Naive thymus-derived CD8-positive, alpha-beta T cell (primary cell): ENCODE data around the gene CSNK2A1. TPM values are rescaled to one million over a fixed set of nuclear protein-coding genes. Genes with fewer than 3 reads are reported as not detected.
"Not testable (repeated sequence)": the region's sequence is repeated elsewhere in the genome, so short reads cannot be mapped to it uniquely, and the experiment has no call there.

ENCODE experiments used
- ATAC-seq, 2 donors: fragments of 150-1000 bp; cut with Tn5 transposase in 1 of 2; sonication (Bioruptor Pico), chemical (Tn5 transposase) in 1 of 2; 1 replicate in 1 of 2; 2 replicates in 1 of 2; pipeline ENCODE4 v1.10.0; 2021; ENCODE audit warnings: mild to moderate bottlenecking in 2 of 2, moderate library complexity in 2 of 2
- POLR2A ChIA-PET: fragments of 350-600 bp; sonication (Branson Sonifier 250); formaldehyde crosslinking; loops from one replicate; lab custom pipeline; 2021; ENCODE audit warnings: antibody characterized with exemption; lab: Charles Lee
- DNase-seq, 10 donors: peaks; one replicate each; pipeline versions ENCODE4 v3.0.0 to v3.0.0-alpha.2; 2020 to 2022
- H3K27ac Mint-ChIP-seq, 10 donors: one replicate each; pipeline ENCODE4 v1.8.0; 2020 to 2022; ENCODE audit warnings: mild to moderate bottlenecking in 10 of 10, mixed read lengths in 10 of 10, moderate library complexity in 4 of 10, inconsistent platforms in 1 of 10
- H3K27me3 Mint-ChIP-seq, 5 donors: one replicate each; pipeline ENCODE4 v1.8.0; 2021 to 2022; ENCODE audit warnings: mixed read lengths in 5 of 5
- H3K36me3 Mint-ChIP-seq, 3 donors: one replicate each; pipeline ENCODE4 v1.8.0; 2020 to 2022; ENCODE audit warnings: mixed read lengths in 3 of 3, mild to moderate bottlenecking in 2 of 3, inconsistent platforms in 1 of 3
- H3K4me1 Mint-ChIP-seq, 4 donors: one replicate each; pipeline ENCODE4 v1.8.0; 2021 to 2022; ENCODE audit warnings: mixed read lengths in 4 of 4
- H3K4me3 Mint-ChIP-seq, 10 donors: one replicate each; pipeline ENCODE4 v1.8.0; 2020 to 2022; ENCODE audit warnings: mild to moderate bottlenecking in 10 of 10, mixed read lengths in 10 of 10, moderate library complexity in 6 of 10, inconsistent platforms in 1 of 10
- H3K9me3 Mint-ChIP-seq, 9 donors: one replicate each; pipeline ENCODE4 v1.8.0; 2020 to 2022; ENCODE audit warnings: mixed read lengths in 9 of 9, mild to moderate bottlenecking in 3 of 9, inconsistent platforms in 1 of 9, moderate library complexity in 1 of 9
- polyA plus RNA-seq, 3 donors: library from polyadenylated mRNA; unstranded; fragments of 300-500 nt; fragmentation: Illumina TruSeq; gene quantifications; one replicate each; pipeline ENCODE4 v1.2.3, GENCODE V29; 2021
- total RNA-seq, 8 experiments: library from RNA in 2 of 8; stranded (reverse) in 2 of 8; gene quantifications; one replicate each; pipeline ENCODE4 v1.2.3 and lab custom pipeline; 2021 to 2026

CSNK2A1 gene
- total and polyA plus RNA-seq, 5 experiments from 2014 or later, result 49.6 to 93.8 (median 52.0) TPM

GRCh38 chr20:496126-496696 lies 47.4 kb downstream of the CSNK2A1 start:
- Mint-ChIP-seq H3K9me3 (no peaks in the 10 kb centered on the region), H3K4me3 (no peak overlapping the region), H3K36me3 (peaks cover 0 to 95% (median 17%) of the 10 kb centered on the region in 3 donors), H3K27ac (peak overlapping the region in 1 of 10 donors; percentile 2), H3K4me1 (peaks cover 0 to 1% (median 0%) of the 10 kb centered on the region in 4 donors), H3K27me3 (no peaks in the 10 kb centered on the region)
- no peak for ATAC-seq
- DNase-seq, result no peak
- POLR2A ChIA-PET, result no interaction called here

DNA sequence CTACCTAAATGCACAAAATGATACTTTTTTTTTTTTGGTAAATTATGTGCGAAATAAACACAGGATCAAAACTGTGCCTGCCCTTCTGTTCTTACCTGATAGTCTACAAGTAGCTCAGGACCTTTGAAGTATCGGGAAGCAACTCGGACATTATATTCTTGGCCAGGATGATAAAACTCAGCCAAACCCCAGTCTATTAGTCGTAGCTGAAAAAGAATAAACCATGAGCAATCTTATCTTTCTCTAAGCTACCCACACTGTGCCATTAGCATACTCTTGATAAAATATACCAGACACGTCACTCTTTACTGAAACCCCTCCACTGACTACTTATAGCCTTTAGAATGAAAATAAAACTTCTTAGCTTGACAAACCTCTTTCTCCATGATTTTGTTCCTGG lies 51.4 kb downstream of the CSNK2A1 start:
- no peak overlapping the region for H3K4me3 Mint-ChIP-seq
- ATAC-seq (no peak), DNase-seq (no peak)
- peaks cover 0 to 94% (median 25%) of the 10 kb centered on the region in 3 donors for H3K36me3 Mint-ChIP-seq
- no peaks in the 10 kb centered on the region for H3K27me3 Mint-ChIP-seq
- peaks cover 0 to 1% (median 0%) of the 10 kb centered on the region in 4 donors for H3K4me1 Mint-ChIP-seq
- H3K27ac Mint-ChIP-seq, result no peak overlapping the region
- no peaks in the 10 kb centered on the region for H3K9me3 Mint-ChIP-seq
- POLR2A ChIA-PET, result no interaction called here

GRCh38 chr20:487655-488054 lies 55.9 kb downstream of the CSNK2A1 start:
- Mint-ChIP-seq H3K36me3 (peaks cover 0 to 97% (median 33%) of the 10 kb centered on the region in 3 donors), H3K27me3 (no peaks in the 10 kb centered on the region), H3K9me3 (no peaks in the 10 kb centered on the region), H3K27ac (peak overlapping the region in 1 of 10 donors; percentile 27), H3K4me1 (peaks cover 0 to 2% (median under 1%) of the 10 kb centered on the region in 4 donors), H3K4me3 (no peak overlapping the region)
- POLR2A ChIA-PET, result no interaction called here
- DNase-seq (no peak), ATAC-seq (no peak)

DNA sequence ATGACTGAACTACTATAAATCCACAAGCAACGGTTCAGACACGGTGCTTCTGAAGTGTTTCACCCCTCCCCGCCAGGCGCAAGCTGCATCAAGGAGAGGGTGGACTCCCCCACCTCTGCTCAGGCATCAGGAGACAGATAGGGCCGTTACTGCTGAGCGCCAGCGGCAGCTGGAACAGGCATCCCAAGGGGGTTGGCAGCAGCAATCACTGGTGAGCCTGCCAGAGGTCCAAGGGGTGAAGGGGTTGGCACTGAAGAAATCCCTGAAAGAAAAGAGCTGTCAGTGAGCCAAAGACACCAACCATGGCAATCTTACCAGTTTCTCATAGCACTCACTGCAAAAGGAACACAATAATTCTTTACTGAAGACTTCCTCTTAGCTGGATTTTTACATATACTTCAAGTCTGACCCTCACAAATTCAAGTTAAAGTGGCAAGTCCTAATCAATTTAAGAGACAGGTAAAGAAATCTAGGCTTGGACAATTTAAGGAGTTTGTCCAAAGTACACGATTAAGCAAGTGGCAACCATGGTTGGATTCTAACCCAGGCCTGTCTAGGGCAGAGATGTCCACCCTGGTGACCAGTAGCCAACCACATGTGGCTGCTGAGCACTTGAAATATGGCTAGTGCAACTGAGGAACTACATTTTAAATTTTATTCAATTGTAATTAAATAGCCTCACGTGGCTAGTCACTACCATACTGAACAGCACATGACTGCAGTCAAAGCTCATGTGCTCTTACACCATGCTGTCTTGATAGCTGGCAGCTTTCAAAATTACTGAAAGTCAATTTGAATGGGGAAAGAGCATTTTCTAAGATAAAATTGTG lies 59.6 kb downstream of the CSNK2A1 start:
- peaks cover 0 to 86% (median 15%) of the 10 kb centered on the region in 3 donors for H3K36me3 Mint-ChIP-seq

DNA sequence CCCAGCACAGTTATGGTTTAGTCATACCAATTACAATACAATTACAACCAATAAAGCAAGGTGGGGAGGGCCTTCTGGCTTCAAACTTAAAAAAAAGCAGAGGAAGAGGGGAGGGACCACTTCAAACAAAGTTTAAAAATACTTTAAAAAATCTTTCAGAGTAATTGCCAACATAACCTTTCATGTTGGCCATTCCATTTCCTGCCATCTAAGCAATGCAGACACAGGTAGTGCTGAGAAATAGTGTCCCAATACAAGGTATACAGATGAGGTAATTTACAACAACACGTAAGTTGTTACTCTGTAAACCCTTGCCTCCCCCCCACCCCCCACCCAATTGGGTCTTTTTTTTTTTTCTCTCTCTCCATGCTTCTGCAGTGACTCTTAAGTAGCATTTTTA lies 62.4 kb downstream of the CSNK2A1 start:
- DNase-seq (peak in 3 of 10 donors; percentile 2 to 37 (median 13)), ATAC-seq (peak; percentile 60 to 84)
- no peaks in the 10 kb centered on the region for H3K9me3 Mint-ChIP-seq
- peaks cover 0 to 63% (median 2%) of the 10 kb centered on the region in 3 donors for H3K36me3 Mint-ChIP-seq
- H3K27me3 Mint-ChIP-seq, result no peaks in the 10 kb centered on the region
- peak overlapping the region in 2 of 10 donors; percentile 23 to 81 for H3K27ac Mint-ChIP-seq
- POLR2A ChIA-PET, result no interaction called here
- H3K4me3 Mint-ChIP-seq, result peak overlapping the region in 1 of 10 donors; percentile 30
- peaks cover 14 to 30% (median 23%) of the 10 kb centered on the region in 4 donors for H3K4me1 Mint-ChIP-seq

More for the DNA sequence above, 59.6 kb downstream of the CSNK2A1 start:
- POLR2A ChIA-PET, result no interaction called here
- Mint-ChIP-seq H3K9me3 (no peaks in the 10 kb centered on the region), H3K4me3 (no peak overlapping the region), H3K27ac (peak overlapping the region in 2 of 10 donors; percentile 48 to 62), H3K4me1 (peaks cover 13 to 25% (median 18%) of the 10 kb centered on the region in 4 donors), H3K27me3 (no peaks in the 10 kb centered on the region)
- ATAC-seq, result no peak
- DNase-seq, result no peak

DNA sequence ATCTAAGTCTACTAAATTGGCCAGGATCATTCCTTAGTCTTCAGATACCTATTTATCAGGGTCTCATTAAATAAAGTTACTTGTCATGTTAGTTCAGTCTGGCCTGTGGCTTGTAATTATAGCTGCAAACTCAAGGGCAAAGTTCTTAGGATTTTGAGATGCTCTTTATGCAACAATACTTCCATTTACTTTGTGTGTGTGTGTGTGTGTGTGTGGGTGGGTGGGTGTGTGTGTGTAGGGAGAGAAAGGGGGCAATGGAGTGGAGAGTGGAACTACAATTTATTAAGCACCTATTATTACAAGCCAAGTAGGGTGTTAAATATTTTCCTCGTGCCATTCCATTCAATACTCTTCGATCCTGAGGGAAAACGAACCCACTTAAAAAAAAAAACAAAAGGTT lies 63.5 kb downstream of the CSNK2A1 start:
- ATAC-seq (no peak), DNase-seq (no peak)
- H3K27ac Mint-ChIP-seq, result peak overlapping the region in 1 of 10 donors; percentile 78

GRCh38 chr20:479487-479886 lies 64.1 kb downstream of the CSNK2A1 start:
- H3K9me3 Mint-ChIP-seq, result no peaks in the 10 kb centered on the region
- H3K36me3 Mint-ChIP-seq, result peaks cover 0 to 48% (median 0%) of the 10 kb centered on the region in 3 donors
- no peak overlapping the region for H3K4me3 Mint-ChIP-seq
- H3K4me1 Mint-ChIP-seq, result peaks cover 14 to 30% (median 23%) of the 10 kb centered on the region in 4 donors
- DNase-seq (no peak), ATAC-seq (no peak)
- no peak overlapping the region for H3K27ac Mint-ChIP-seq
- POLR2A ChIA-PET, result interaction anchor here (1.5 kb wide), 1 partner anchor 125 kb away, joined by 6 read pairs; no protein-coding TSS in a partner anchor
- H3K27me3 Mint-ChIP-seq, result no peaks in the 10 kb centered on the region

More for the DNA sequence above, 63.5 kb downstream of the CSNK2A1 start:
- Mint-ChIP-seq H3K4me3 (no peak overlapping the region), H3K4me1 (peaks cover 14 to 30% (median 23%) of the 10 kb centered on the region in 4 donors), H3K27me3 (no peaks in the 10 kb centered on the region), H3K36me3 (peaks cover 0 to 52% (median 0%) of the 10 kb centered on the region in 3 donors), H3K9me3 (no peaks in the 10 kb centered on the region)
- POLR2A ChIA-PET, result no interaction called here

- ATAC-seq (peak; percentile 66 to 80), DNase-seq (peak in 8 of 10 donors; percentile 17 to 75 (median 54))
- no peak overlapping the region for H3K4me3 Mint-ChIP-seq
- H3K27me3 Mint-ChIP-seq, result no peaks in the 10 kb centered on the region
- peak overlapping the region in 4 of 10 donors; percentile 8 to 39 (median 28) for H3K27ac Mint-ChIP-seq
- H3K4me1 Mint-ChIP-seq, result peaks cover 14 to 30% (median 23%) of the 10 kb centered on the region in 4 donors
- POLR2A ChIA-PET, result interaction anchor here (0.7 to 1.5 kb wide), 3 partner anchors 40 to 125 kb away, joined by 4 to 6 read pairs (median 5); no protein-coding TSS in a partner anchor
- peaks cover 0 to 43% (median 0%) of the 10 kb centered on the region in 3 donors for H3K36me3 Mint-ChIP-seq
- no peaks in the 10 kb centered on the region for H3K9me3 Mint-ChIP-seq
Observed at GRCh38 chr20:478949-479429, 64.6 kb downstream of the CSNK2A1 start.

GRCh38 chr20:478010-478948 lies 65.3 kb downstream of the CSNK2A1 start:
- ATAC-seq (peak in 1 of 2 donors; percentile 18), DNase-seq (no peak)
- Mint-ChIP-seq H3K4me1 (peaks cover 14 to 30% (median 23%) of the 10 kb centered on the region in 4 donors), H3K27ac (peak overlapping the region in 3 of 10 donors; percentile 8 to 37 (median 18)), H3K9me3 (no peaks in the 10 kb centered on the region), H3K4me3 (no peak overlapping the region), H3K36me3 (peaks cover 0 to 36% (median 0%) of the 10 kb centered on the region in 3 donors), H3K27me3 (no peaks in the 10 kb centered on the region)
- POLR2A ChIA-PET, result interaction anchor here (0.6 to 1.5 kb wide), 5 partner anchors 40 to 124 kb away, joined by 3 to 6 read pairs (median 4); no protein-coding TSS in a partner anchor

DNA sequence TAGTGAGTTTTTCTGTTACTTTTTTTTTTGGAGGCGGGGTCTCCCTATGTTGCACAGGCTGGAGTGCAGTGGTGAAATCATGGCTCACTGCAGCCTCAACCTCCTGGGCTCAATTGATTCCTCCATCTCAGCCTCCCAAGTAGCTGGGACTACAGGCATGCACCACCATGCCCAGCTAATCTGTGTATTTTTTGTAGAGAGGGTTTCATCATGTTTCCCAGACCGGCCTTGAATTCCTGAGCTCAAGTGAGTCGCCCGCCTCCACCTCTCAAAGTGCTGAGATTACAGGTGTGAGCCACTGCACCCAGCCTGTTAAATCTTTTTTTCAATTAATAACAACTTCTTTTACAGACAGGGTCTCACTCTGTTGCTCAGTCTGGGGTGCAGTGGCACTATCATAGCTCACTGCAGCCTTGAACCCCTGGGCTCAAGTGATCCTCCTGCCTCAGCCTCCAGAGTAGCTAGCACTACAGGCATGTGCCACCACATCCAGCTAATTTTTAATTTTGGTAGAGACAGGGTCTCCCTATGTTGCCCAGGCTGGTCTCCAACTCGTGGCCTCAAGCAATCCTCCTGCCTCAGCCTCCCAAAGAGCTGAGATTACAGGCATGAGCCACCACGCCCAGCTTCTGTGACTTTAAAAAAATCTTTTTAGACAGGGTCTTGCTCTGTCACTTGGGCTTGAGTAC lies 66.9 kb downstream of the CSNK2A1 start:
- H3K27ac Mint-ChIP-seq, DNase-seq, H3K27me3 Mint-ChIP-seq, ATAC-seq, H3K9me3 Mint-ChIP-seq, H3K4me3 Mint-ChIP-seq, POLR2A ChIA-PET: not testable (repeated sequence)
- H3K4me1 Mint-ChIP-seq, result peaks cover 10 to 34% (median 18%) of the 10 kb centered on the region in 4 donors
- peaks cover 0 to 23% (median 0%) of the 10 kb centered on the region in 3 donors for H3K36me3 Mint-ChIP-seq
